HCT116 (cell line): ENCODE results near the gene PPP2R1B. TPM values are rescaled to one million over a fixed set of nuclear protein-coding genes. Genes with fewer than 3 reads are reported as not detected.

ENCODE experiments used
- ATAC-seq: fragments of 200-7000 bp; cut with Tn5 transposase; 2 replicates; pipeline ENCODE4 v1.9.1; 2020; ENCODE audit warnings: mild to moderate bottlenecking, moderate library complexity
- BruUV-seq: library from RNA; stranded (reverse); fragments of 400-500 nt; replicated peaks from 2 replicates; lab custom pipeline; 2021; lab: Mats Ljungman, UMichigan
- CTCF ChIA-PET: fragments of 300-600 bp; sonication (Branson Sonifier 250); formaldehyde crosslinking; loops from one replicate; lab custom pipeline; 2021; ENCODE audit warnings: antibody characterized with exemption; lab: Charles Lee
- POLR2A ChIA-PET: fragments of 300-600, 350-600 bp; sonication (Branson Sonifier 250); formaldehyde crosslinking; loops from one replicate; lab custom pipeline; 2021; ENCODE audit warnings: antibody characterized with exemption; lab: Charles Lee
- RAD21 ChIA-PET, 2 experiments: fragments of 300-600 bp; sonication (Branson Sonifier 250); formaldehyde crosslinking; loops; one replicate each; lab custom pipeline; 2023; ENCODE audit warnings: low total read pairs in 2 of 2; ENCODE audit not compliant: uncharacterized antibody in 2 of 2, unreplicated experiment in 2 of 2, low non-redundant PET in 1 of 2; lab: Charles Lee
- DNase-seq: peaks from one replicate; pipeline ENCODE4 v3.0.0-alpha.2; 2010; ENCODE audit warnings: low read depth, low spot score
- H2AFZ ChIP-seq: fragments of 200-600 bp; shearing (Covaris generic), sonication (generic); 2 replicates; pipeline ENCODE4 v1.6.1; 2017; ENCODE audit warnings: low read depth, mixed run types, mixed read lengths, antibody characterized with exemption, low read length; ENCODE audit not compliant: poor library complexity, severe bottlenecking
- H3K27ac ChIP-seq: 2 replicates; pipeline ENCODE4 v1.5.1; 2012; ENCODE audit warnings: low read depth, low read length
- H3K27me3 ChIP-seq: fragments of 200-600 bp; sonication (generic); 2 replicates; pipeline ENCODE4 v1.6.1; 2016; ENCODE audit warnings: mixed run types, low read length, mixed read lengths; ENCODE audit not compliant: insufficient read depth
- H3K36me3 ChIP-seq, 2 experiments: fragments of 200-500 bp in 1 of 2; fragments of 200-600 bp in 1 of 2; sonication (Bioruptor generic) in 1 of 2; sonication (generic) in 1 of 2; 2 replicates each; pipeline versions ENCODE4 v1.5.1 to v1.6.1; 2014 to 2016; ENCODE audit warnings: low read length in 2 of 2, inconsistent platforms in 1 of 2, mixed read lengths in 1 of 2, mixed run types in 1 of 2; ENCODE audit not compliant: insufficient read depth in 2 of 2, control insufficient read depth in 1 of 2
- H3K4me1 ChIP-seq, 2 experiments: fragments of 200-600 bp in 1 of 2; sonication (generic) in 1 of 2; 2 replicates each; pipeline versions ENCODE4 v1.5.1 to v1.6.1; 2012 to 2017; ENCODE audit warnings: low read length in 2 of 2, inconsistent platforms in 1 of 2, mild to moderate bottlenecking in 1 of 2, mixed read lengths in 1 of 2, mixed run types in 1 of 2, moderate library complexity in 1 of 2; ENCODE audit not compliant: insufficient read depth in 2 of 2, control insufficient read depth in 1 of 2
- H3K4me2 ChIP-seq: fragments of 200-600 bp; sonication (generic); 2 replicates; pipeline ENCODE4 v1.6.1; 2017; ENCODE audit warnings: mixed run types, low read length, mixed read lengths
- H3K4me3 ChIP-seq, 2 experiments: fragments of 200-600 bp in 1 of 2; sonication (generic) in 1 of 2; replicated peaks in 1 of 2; 2 replicates each; pipeline ENCODE4 v1.5.1; 2011 to 2016; ENCODE audit warnings: low read length in 2 of 2, control low read depth in 1 of 2, low read depth in 1 of 2, mild to moderate bottlenecking in 1 of 2, mixed read lengths in 1 of 2, mixed run types in 1 of 2
- H3K79me2 ChIP-seq: fragments of 200-600 bp; sonication (generic); 2 replicates; pipeline ENCODE4 v1.6.1; 2017; ENCODE audit warnings: mild to moderate bottlenecking, mixed run types, low read length, moderate library complexity, mixed read lengths; ENCODE audit not compliant: insufficient read depth
- H3K9ac ChIP-seq: fragments of 200-600 bp; sonication (generic); 2 replicates; pipeline ENCODE4 v1.6.1; 2016; ENCODE audit warnings: low read length, mixed read lengths
- H3K9me2 ChIP-seq: fragments of 200-600 bp; sonication (generic), shearing (Covaris generic); 2 replicates; pipeline ENCODE4 v1.6.1; 2017; ENCODE audit warnings: mixed run types, mild to moderate bottlenecking, moderate library complexity; ENCODE audit not compliant: insufficient read depth
- H3K9me3 ChIP-seq, 2 experiments: fragments of 200-500 bp in 1 of 2; fragments of 200-600 bp in 1 of 2; sonication (Bioruptor generic) in 1 of 2; sonication (generic) in 1 of 2; 2 replicates each; pipeline ENCODE4 v1.6.1; 2014 to 2017; ENCODE audit warnings: low read length in 2 of 2, mixed read lengths in 2 of 2, inconsistent platforms in 1 of 2, low read depth in 1 of 2, mild to moderate bottlenecking in 1 of 2, mixed run types in 1 of 2, moderate library complexity in 1 of 2; ENCODE audit not compliant: control insufficient read depth in 1 of 2, insufficient read depth in 1 of 2
- H4K20me1 ChIP-seq: fragments of 200-600 bp; sonication (generic), shearing (Covaris generic); 2 replicates; pipeline ENCODE4 v1.6.1; 2017; ENCODE audit warnings: mixed run types, mild to moderate bottlenecking, moderate library complexity; ENCODE audit not compliant: insufficient read depth
- ATF3 ChIP-seq: IDR thresholded peaks from 2 replicates; pipeline ENCODE4 v1.6.1; 2012
- CBX3 ChIP-seq: IDR thresholded peaks from 2 replicates; pipeline ENCODE4 v1.6.1; 2012; ENCODE audit warnings: low read depth
- EGR1 ChIP-seq: IDR thresholded peaks from 2 replicates; pipeline ENCODE4 v1.6.1; 2012; ENCODE audit warnings: low read depth
- ELF1 ChIP-seq: IDR thresholded peaks from 2 replicates; pipeline ENCODE4 v1.6.1; 2012; ENCODE audit warnings: low read depth, borderline replicate concordance
- EZH2 ChIP-seq: fragments of 200-600 bp; sonication (generic); IDR thresholded peaks from 2 replicates; pipeline ENCODE4 v1.6.1; 2017; ENCODE audit warnings: antibody characterized with exemption, mixed run types
- EZH2phosphoT487 ChIP-seq: fragments of 200-600 bp; IDR thresholded peaks from 2 replicates; pipeline ENCODE4 v1.6.1; 2018; ENCODE audit warnings: antibody characterized with exemption, borderline replicate concordance
- JUND ChIP-seq: IDR thresholded peaks from 2 replicates; pipeline ENCODE4 v1.6.1; 2012
- MAX ChIP-seq: IDR thresholded peaks from 2 replicates; pipeline ENCODE4 v1.6.1; 2012
- POLR2AphosphoS5 ChIP-seq: IDR thresholded peaks from 2 replicates; pipeline ENCODE4 v1.6.1; 2011; ENCODE audit warnings: mild to moderate bottlenecking, low read depth, low read length, moderate library complexity
- RAD21 ChIP-seq: IDR thresholded peaks from 2 replicates; pipeline ENCODE4 v1.6.1; 2012; ENCODE audit warnings: low read depth, mild to moderate bottlenecking
- SIN3A ChIP-seq: IDR thresholded peaks from 2 replicates; pipeline ENCODE4 v1.6.1; 2012; ENCODE audit warnings: low read depth
- SRF ChIP-seq: IDR thresholded peaks from 2 replicates; pipeline ENCODE4 v1.6.1; 2012; ENCODE audit warnings: low read depth
- TCF7L2 ChIP-seq: IDR thresholded peaks from 2 replicates; pipeline ENCODE4 v1.7.0; 2011; ENCODE audit warnings: borderline replicate concordance, inconsistent platforms; ENCODE audit not compliant: insufficient read depth, insufficient read length; ENCODE audit errors: extremely low read depth
- YY1 ChIP-seq: IDR thresholded peaks from 2 replicates; pipeline ENCODE4 v1.6.1; 2011; ENCODE audit warnings: low read length, low read depth, moderate library complexity, mild to moderate bottlenecking; ENCODE audit not compliant: insufficient replicate concordance; ENCODE audit errors: extremely low read depth
- ZBTB33 ChIP-seq: IDR thresholded peaks from 2 replicates; pipeline ENCODE4 v1.6.1; 2011; ENCODE audit warnings: mild to moderate bottlenecking, low read length, moderate library complexity; ENCODE audit not compliant: insufficient replicate concordance; ENCODE audit errors: extremely low read depth
- ZFX ChIP-seq: fragments of 450-650 bp; IDR thresholded peaks from 2 replicates; pipeline ENCODE4 v1.6.1; 2017
- ZNF274 ChIP-seq: fragments of 200-500 bp; sonication (Bioruptor generic); IDR thresholded peaks from 2 replicates; pipeline ENCODE4 v1.6.1; 2014; ENCODE audit warnings: mild to moderate bottlenecking, low read depth, low read length, inconsistent platforms
- intact Hi-C: fragments of 100-400 bp; cut with micrococcal nuclease; formaldehyde crosslinking; loops from 2 replicates; pipeline ENCODE4 v1.10.0; 2022
- total RNA-seq: library from RNA; stranded (reverse); gene quantifications from one replicate; pipeline ENCODE4 v1.2.1, GENCODE V29; 2021; ENCODE audit not compliant: unreplicated experiment

The PPP2R1B gene
- total RNA-seq, 1 experiment from 2014 or later: 24.9 TPM

DNA sequence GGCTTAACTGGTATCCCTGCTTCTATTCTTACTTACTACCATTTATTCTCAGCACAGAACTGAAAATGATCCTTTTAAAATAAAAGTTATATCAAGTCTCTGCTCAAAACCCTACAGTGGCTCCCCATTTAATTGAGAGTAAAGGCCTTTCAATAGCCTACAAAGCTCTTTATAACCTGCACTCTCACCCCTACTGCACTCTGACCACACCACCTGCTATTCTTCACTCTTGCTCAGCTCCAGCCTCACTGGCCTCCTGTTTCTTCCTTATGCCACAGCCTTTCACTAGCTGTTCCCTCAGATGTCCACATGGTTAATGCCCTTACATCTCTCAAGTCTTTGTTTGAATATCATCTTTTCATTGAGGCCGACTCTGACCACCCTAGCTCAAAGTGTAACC lies 40.9 kb upstream of the PPP2R1B start:
- no TSS peak for BruUV-seq
- Histone ChIP-seq H3K27me3 (no peaks in the 10 kb centered on the region), H2AFZ (no peak overlapping the region), H3K27ac (no peak overlapping the region), H3K4me1 (no peaks in the 10 kb centered on the region), H3K9me3 (no peaks in the 10 kb centered on the region), H3K79me2 (no peaks in the 10 kb centered on the region), H4K20me1 (no peaks in the 10 kb centered on the region), H3K36me3 (no peaks in the 10 kb centered on the region), H3K4me3 (no peak overlapping the region), H3K4me2 (no peak overlapping the region), H3K9me2 (no peaks in the 10 kb centered on the region), H3K9ac (no peak overlapping the region)
- RAD21 ChIA-PET: no interaction called here
- POLR2A ChIA-PET: no interaction called here
- intact Hi-C loops: no loop called here
- CTCF ChIA-PET: no interaction called here
- ATAC-seq (no peak), DNase-seq (no peak)
- TF ChIP-seq SRF (no peak), YY1 (no peak), CBX3 (no peak), MAX (no peak), RAD21 (no peak), JUND (no peak), POLR2AphosphoS5 (no peak), EZH2phosphoT487 (no peak), ATF3 (no peak), ZNF274 (no peak), EGR1 (no peak)

GRCh38 chr11:111801135-111801534 lies 34.9 kb upstream of the PPP2R1B start:
- Histone ChIP-seq H3K9me3 (no peaks in the 10 kb centered on the region), H3K27me3 (no peaks in the 10 kb centered on the region), H3K4me1 (no peaks in the 10 kb centered on the region), H3K79me2 (no peaks in the 10 kb centered on the region), H3K9ac (no peak overlapping the region), H4K20me1 (no peaks in the 10 kb centered on the region), H3K27ac (no peak overlapping the region), H2AFZ (no peak overlapping the region), H3K4me2 (no peak overlapping the region), H3K4me3 (no peak overlapping the region), H3K9me2 (no peaks in the 10 kb centered on the region), H3K36me3 (0 out of 4 replicates have a peak, but pooled peaks cover 0 to 1% of the 10 kb centered on the region in 2 experiments)
- intact Hi-C loops: no loop called here
- TF ChIP-seq SRF (no peak), EZH2 (no peak), ZBTB33 (no peak), ELF1 (no peak), TCF7L2 (no peak), CBX3 (no peak), MAX (no peak), RAD21 (no peak), YY1 (no peak), SIN3A (no peak), ZFX (no peak), JUND (no peak)
- BruUV-seq: no TSS peak
- RAD21 ChIA-PET: no interaction called here
- POLR2A ChIA-PET: no interaction called here
- CTCF ChIA-PET: no interaction called here
- no peak for DNase-seq
- ATAC-seq: no peak
